Neural cell (in vitro differentiated cells): ENCODE measurements around the gene PTPN1. TPM values are rescaled to one million over a fixed set of nuclear protein-coding genes. Genes with fewer than 3 reads are reported as not detected.

Experiments used
- H2AFZ ChIP-seq: fragments of 200-600, 300-800 bp; sonication (generic), shearing (Covaris generic); 2 replicates; pipeline ENCODE4 v1.6.0; 2014; ENCODE audit warnings: low read depth, mild to moderate bottlenecking, antibody characterized with exemption, low read length, moderate library complexity
- H3F3A ChIP-seq: fragments of 200-600 bp; shearing (Covaris generic); 2 replicates; pipeline ENCODE4 v1.6.1; 2016; ENCODE audit warnings: mild to moderate bottlenecking, moderate library complexity, mixed read lengths, antibody characterized with exemption, low read length; ENCODE audit not compliant: insufficient read depth, poor library complexity, severe bottlenecking
- H3K27ac ChIP-seq: fragments of 200-600, 300-800 bp; sonication (generic), shearing (Covaris generic); 2 replicates; pipeline ENCODE4 v1.5.1; 2014; ENCODE audit warnings: mild to moderate bottlenecking, low read length, moderate library complexity
- H3K27me3 ChIP-seq: fragments of 300-800, 200-600 bp; sonication (generic), shearing (Covaris generic); 2 replicates; pipeline ENCODE4 v1.6.0; 2014; ENCODE audit warnings: mild to moderate bottlenecking, low read depth, low read length, moderate library complexity; ENCODE audit not compliant: insufficient read depth
- H3K36me3 ChIP-seq: fragments of 300-800, 200-600 bp; sonication (generic), shearing (Covaris generic); 2 replicates; pipeline ENCODE4 v1.5.1; 2014; ENCODE audit warnings: mild to moderate bottlenecking, antibody characterized with exemption, low read length, moderate library complexity; ENCODE audit not compliant: insufficient read depth
- H3K4me2 ChIP-seq: fragments of 300-800, 200-600 bp; sonication (generic), shearing (Covaris generic); 2 replicates; pipeline ENCODE4 v1.6.0; 2014; ENCODE audit warnings: mild to moderate bottlenecking, low read length
- H3K4me3 ChIP-seq: fragments of 300-800, 200-600 bp; sonication (generic), shearing (Covaris generic); 2 replicates; pipeline ENCODE4 v1.5.1; 2014; ENCODE audit warnings: mild to moderate bottlenecking, low read length, moderate library complexity
- H3K79me2 ChIP-seq: fragments of 200-600 bp; shearing (Covaris generic); replicated peaks from 2 replicates; pipeline ENCODE4 v1.6.0; 2014; ENCODE audit warnings: mild to moderate bottlenecking, low read length, moderate library complexity; ENCODE audit not compliant: insufficient read depth
- H3K9ac ChIP-seq: fragments of 300-800, 200-600 bp; sonication (generic), shearing (Covaris generic); 2 replicates; pipeline ENCODE4 v1.6.1; 2016; ENCODE audit warnings: mild to moderate bottlenecking, low read length, mixed read lengths
- H3K9me2 ChIP-seq: fragments of 200-600 bp; shearing (Covaris generic); 2 replicates; pipeline ENCODE4 v1.6.1; 2016; ENCODE audit warnings: mild to moderate bottlenecking, low read length, mixed read lengths; ENCODE audit not compliant: insufficient read depth
- H3K9me3 ChIP-seq: fragments of 200-600, 300-800 bp; sonication (generic), shearing (Covaris generic); 2 replicates; pipeline ENCODE4 v1.6.1; 2016; ENCODE audit warnings: mild to moderate bottlenecking, mixed run types, low read length, moderate library complexity, mixed read lengths
- H4K20me1 ChIP-seq: fragments of 200-600 bp; shearing (Covaris generic); 2 replicates; pipeline ENCODE4 v1.6.1; 2016; ENCODE audit warnings: mild to moderate bottlenecking, mixed run types; ENCODE audit not compliant: insufficient read depth
- EP300 ChIP-seq: fragments of 450-650 bp; conservative IDR thresholded peaks from 2 replicates; pipeline ENCODE4 v1.6.1; 2014; ENCODE audit warnings: antibody characterized with exemption, mild to moderate bottlenecking, moderate library complexity; ENCODE audit not compliant: poor library complexity, severe bottlenecking
- EZH2 ChIP-seq: fragments of 200-600, 300-800 bp; shearing (Covaris generic), sonication (generic); IDR thresholded peaks from 2 replicates; pipeline ENCODE4 v1.6.1; 2014; ENCODE audit warnings: antibody characterized with exemption, low read length, borderline replicate concordance, mild to moderate bottlenecking; ENCODE audit not compliant: insufficient read depth, poor library complexity, severe bottlenecking
- MXI1 ChIP-seq: fragments of 450-650 bp; conservative IDR thresholded peaks from 2 replicates; pipeline ENCODE4 v1.6.1; 2014; ENCODE audit warnings: antibody characterized with exemption, mild to moderate bottlenecking; ENCODE audit not compliant: poor library complexity, severe bottlenecking
- POLR2AphosphoS5 ChIP-seq: IDR thresholded peaks from 2 replicates; pipeline ENCODE4 v1.6.1; 2012
- RAD21 ChIP-seq: fragments of 450-650 bp; conservative IDR thresholded peaks from 2 replicates; pipeline ENCODE4 v1.6.1; 2014; ENCODE audit warnings: antibody characterized with exemption, mild to moderate bottlenecking, moderate library complexity
- SMC3 ChIP-seq: fragments of 450-650 bp; conservative IDR thresholded peaks from 2 replicates; pipeline ENCODE4 v1.6.1; 2014; ENCODE audit warnings: antibody characterized with exemption, mild to moderate bottlenecking, moderate library complexity; ENCODE audit not compliant: poor library complexity
- TAF1 ChIP-seq: IDR thresholded peaks from 2 replicates; pipeline ENCODE4 v1.6.1; 2012; ENCODE audit warnings: low read depth
- polyA plus RNA-seq: library from polyadenylated mRNA; depleted of rRNA; stranded (reverse); fragments of >200 nt; gene quantifications from 2 replicates; pipeline ENCODE4 v1.2.3, GENCODE V29; 2014
- TF ChIP-seq, protein P1 (sequence below): IDR thresholded peaks from 2 replicates; pipeline ENCODE4 v1.6.1; 2012; ENCODE audit warnings: borderline replicate concordance
- TF ChIP-seq, protein P2 (sequence below): fragments of 450-650 bp; IDR thresholded peaks from 2 replicates; pipeline ENCODE4 v1.5.1; 2014; ENCODE audit warnings: antibody characterized with exemption, mild to moderate bottlenecking, moderate library complexity; ENCODE audit not compliant: poor library complexity, severe bottlenecking

Gene PTPN1
- polyA plus RNA-seq, 1 donor from 2014 or later, result 48.1 TPM

DNA sequence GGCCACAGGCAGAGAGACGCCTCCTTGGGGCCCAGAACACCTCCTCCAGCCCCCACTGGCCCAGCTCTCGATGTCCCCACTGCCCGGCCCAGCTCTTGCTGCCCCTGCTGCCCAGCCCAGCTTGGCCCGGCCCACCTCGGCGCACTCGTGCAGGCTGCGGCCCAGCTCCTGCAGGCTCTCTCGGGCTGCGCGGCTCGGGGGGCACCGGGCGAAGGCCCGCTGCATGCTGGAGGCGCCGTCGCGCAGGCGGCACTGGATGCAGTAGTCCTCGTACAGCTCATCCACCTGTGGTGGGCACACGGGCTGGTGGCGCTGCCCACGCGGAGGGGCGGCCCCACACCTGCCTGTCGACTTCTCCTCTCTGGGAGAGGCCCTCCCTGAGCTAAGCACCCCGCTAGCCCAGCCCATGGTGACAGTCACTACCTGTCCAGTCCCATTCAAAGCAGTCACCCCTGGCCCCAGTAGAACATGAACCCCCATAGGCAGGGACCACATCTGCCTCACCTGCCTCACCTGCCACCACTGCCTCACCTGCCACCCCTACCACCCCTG is 99.3 kb downstream of the PTPN1 start:
- H3K9ac ChIP-seq, result no peak overlapping the region
- no peaks in the 10 kb centered on the region for H3K36me3 ChIP-seq
- H4K20me1 ChIP-seq, result no peaks in the 10 kb centered on the region
- no peaks in the 10 kb centered on the region for H3K9me2 ChIP-seq
- no peak overlapping the region for H3K4me3 ChIP-seq
- no peaks in the 10 kb centered on the region for H3F3A ChIP-seq
- H3K27me3 ChIP-seq, result no peaks in the 10 kb centered on the region
- H2AFZ ChIP-seq, result no peak overlapping the region
- H3K9me3 ChIP-seq, result no peaks in the 10 kb centered on the region
- no peaks in the 10 kb centered on the region for H3K79me2 ChIP-seq
- TF ChIP-seq RAD21 (no peak), EP300 (no peak), EZH2 (no peak), MXI1 (no peak), TAF1 (no peak), POLR2AphosphoS5 (no peak), SMC3 (no peak)
- TF ChIP-seq, protein P1, sequence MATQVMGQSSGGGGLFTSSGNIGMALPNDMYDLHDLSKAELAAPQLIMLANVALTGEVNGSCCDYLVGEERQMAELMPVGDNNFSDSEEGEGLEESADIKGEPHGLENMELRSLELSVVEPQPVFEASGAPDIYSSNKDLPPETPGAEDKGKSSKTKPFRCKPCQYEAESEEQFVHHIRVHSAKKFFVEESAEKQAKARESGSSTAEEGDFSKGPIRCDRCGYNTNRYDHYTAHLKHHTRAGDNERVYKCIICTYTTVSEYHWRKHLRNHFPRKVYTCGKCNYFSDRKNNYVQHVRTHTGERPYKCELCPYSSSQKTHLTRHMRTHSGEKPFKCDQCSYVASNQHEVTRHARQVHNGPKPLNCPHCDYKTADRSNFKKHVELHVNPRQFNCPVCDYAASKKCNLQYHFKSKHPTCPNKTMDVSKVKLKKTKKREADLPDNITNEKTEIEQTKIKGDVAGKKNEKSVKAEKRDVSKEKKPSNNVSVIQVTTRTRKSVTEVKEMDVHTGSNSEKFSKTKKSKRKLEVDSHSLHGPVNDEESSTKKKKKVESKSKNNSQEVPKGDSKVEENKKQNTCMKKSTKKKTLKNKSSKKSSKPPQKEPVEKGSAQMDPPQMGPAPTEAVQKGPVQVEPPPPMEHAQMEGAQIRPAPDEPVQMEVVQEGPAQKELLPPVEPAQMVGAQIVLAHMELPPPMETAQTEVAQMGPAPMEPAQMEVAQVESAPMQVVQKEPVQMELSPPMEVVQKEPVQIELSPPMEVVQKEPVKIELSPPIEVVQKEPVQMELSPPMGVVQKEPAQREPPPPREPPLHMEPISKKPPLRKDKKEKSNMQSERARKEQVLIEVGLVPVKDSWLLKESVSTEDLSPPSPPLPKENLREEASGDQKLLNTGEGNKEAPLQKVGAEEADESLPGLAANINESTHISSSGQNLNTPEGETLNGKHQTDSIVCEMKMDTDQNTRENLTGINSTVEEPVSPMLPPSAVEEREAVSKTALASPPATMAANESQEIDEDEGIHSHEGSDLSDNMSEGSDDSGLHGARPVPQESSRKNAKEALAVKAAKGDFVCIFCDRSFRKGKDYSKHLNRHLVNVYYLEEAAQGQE, result no peak
- TF ChIP-seq, protein P2, sequence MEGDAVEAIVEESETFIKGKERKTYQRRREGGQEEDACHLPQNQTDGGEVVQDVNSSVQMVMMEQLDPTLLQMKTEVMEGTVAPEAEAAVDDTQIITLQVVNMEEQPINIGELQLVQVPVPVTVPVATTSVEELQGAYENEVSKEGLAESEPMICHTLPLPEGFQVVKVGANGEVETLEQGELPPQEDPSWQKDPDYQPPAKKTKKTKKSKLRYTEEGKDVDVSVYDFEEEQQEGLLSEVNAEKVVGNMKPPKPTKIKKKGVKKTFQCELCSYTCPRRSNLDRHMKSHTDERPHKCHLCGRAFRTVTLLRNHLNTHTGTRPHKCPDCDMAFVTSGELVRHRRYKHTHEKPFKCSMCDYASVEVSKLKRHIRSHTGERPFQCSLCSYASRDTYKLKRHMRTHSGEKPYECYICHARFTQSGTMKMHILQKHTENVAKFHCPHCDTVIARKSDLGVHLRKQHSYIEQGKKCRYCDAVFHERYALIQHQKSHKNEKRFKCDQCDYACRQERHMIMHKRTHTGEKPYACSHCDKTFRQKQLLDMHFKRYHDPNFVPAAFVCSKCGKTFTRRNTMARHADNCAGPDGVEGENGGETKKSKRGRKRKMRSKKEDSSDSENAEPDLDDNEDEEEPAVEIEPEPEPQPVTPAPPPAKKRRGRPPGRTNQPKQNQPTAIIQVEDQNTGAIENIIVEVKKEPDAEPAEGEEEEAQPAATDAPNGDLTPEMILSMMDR, result no peak
- no peak overlapping the region for H3K27ac ChIP-seq
- H3K4me2 ChIP-seq, result no peak overlapping the region

DNA sequence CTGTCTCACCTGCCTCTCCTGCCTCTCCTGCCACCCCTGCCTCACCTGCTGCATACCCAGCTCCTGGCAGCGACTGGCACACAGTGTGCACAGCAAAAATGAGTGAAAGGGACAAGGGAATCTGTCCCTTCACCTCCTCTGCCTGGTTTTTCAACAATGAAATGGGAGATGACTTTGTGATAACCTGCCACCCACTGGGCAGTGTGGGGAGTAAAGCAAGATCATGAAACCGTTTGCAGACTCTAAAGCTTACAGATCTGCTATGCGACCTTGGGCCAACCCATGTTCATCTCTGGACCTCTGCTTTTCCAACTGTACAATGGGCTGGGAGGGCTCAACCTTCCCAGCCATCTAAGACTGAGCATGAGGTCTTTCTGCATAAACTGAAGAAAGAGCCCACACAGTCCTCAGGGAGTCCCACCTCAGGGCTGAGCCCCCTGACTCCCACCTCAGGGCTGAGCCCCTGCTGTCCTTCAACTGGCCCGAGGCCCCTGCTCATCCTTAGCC is 100.1 kb downstream of the PTPN1 start:
- Histone ChIP-seq H3F3A (no peaks in the 10 kb centered on the region), H4K20me1 (no peaks in the 10 kb centered on the region), H3K9ac (no peak overlapping the region), H3K9me3 (no peaks in the 10 kb centered on the region), H3K36me3 (no peaks in the 10 kb centered on the region), H3K79me2 (no peaks in the 10 kb centered on the region), H2AFZ (no peak overlapping the region), H3K9me2 (no peaks in the 10 kb centered on the region), H3K27ac (no peak overlapping the region), H3K4me3 (no peak overlapping the region), H3K27me3 (no peaks in the 10 kb centered on the region), H3K4me2 (no peak overlapping the region)
- TF ChIP-seq EP300 (no peak), MXI1 (no peak), SMC3 (no peak), TAF1 (no peak), RAD21 (no peak)
- TF ChIP-seq, protein P2, result no peak
- TF ChIP-seq, protein P1, result no peak
